Stimulated activated CD4-positive, alpha-beta T cell treated with anti-CD3 and anti-CD28 coated beads, Interleukin-4, amount 100 ng/mL, for 4 hours (primary cell): ENCODE measurements around the gene UNC13D.
"Not testable (repeated sequence)": the region's sequence is repeated elsewhere in the genome, so short reads cannot be mapped to it uniquely, and the experiment has no call there.

Experiments used
- DNase-seq, 2 experiments: peaks; one replicate each; pipeline ENCODE4 v3.0.0-alpha.2; 2020

Gene UNC13D

GRCh38 chr17:75819116-75819515 lies 25.1 kb downstream of the UNC13D start:
- DNase-seq: no peak

- DNase-seq: no peak
These were observed 25.8 kb downstream of the UNC13D start for GRCh38 chr17:75818326-75818885.

- DNase-seq: no peak
These were observed 26.6 kb downstream of the UNC13D start for GRCh38 chr17:75817571-75817970.

- DNase-seq: no peak
These were observed 27.5 kb downstream of the UNC13D start for GRCh38 chr17:75816693-75817092.

- no peak for DNase-seq
These were observed 28.8 kb downstream of the UNC13D start for GRCh38 chr17:75815399-75815798.

- no peak for DNase-seq
These were observed 29.3 kb downstream of the UNC13D start for GRCh38 chr17:75814900-75815373.

- DNase-seq: no peak
These were observed 30.2 kb downstream of the UNC13D start for GRCh38 chr17:75814021-75814395.

GRCh38 chr17:75813081-75814020 lies 30.9 kb downstream of the UNC13D start:
- DNase-seq: no peak

- no peak for DNase-seq
These were observed 31.8 kb downstream of the UNC13D start for GRCh38 chr17:75812096-75813013.

- DNase-seq: no peak
These were observed 33.0 kb downstream of the UNC13D start for GRCh38 chr17:75811174-75811573.

- not testable (repeated sequence) for DNase-seq
These were observed 33.4 kb downstream of the UNC13D start for GRCh38 chr17:75810756-75811155.

- no peak for DNase-seq
These were observed 34.0 kb downstream of the UNC13D start for GRCh38 chr17:75810216-75810615.

- DNase-seq: no peak
These were observed 34.5 kb downstream of the UNC13D start for GRCh38 chr17:75809631-75810111.

GRCh38 chr17:75808905-75809621 lies 35.1 kb downstream of the UNC13D start:
- DNase-seq: peak in 1 of 2 experiments; percentile 31

GRCh38 chr17:75808549-75808904 lies 35.7 kb downstream of the UNC13D start:
- DNase-seq: no peak

GRCh38 chr17:75807861-75808260 lies 36.3 kb downstream of the UNC13D start:
- no peak for DNase-seq

GRCh38 chr17:75806822-75807500 lies 37.2 kb downstream of the UNC13D start:
- DNase-seq: no peak

- no peak for DNase-seq
These were observed 40.3 kb downstream of the UNC13D start for GRCh38 chr17:75803883-75804282.

- no peak for DNase-seq
These were observed 44.8 kb downstream of the UNC13D start for GRCh38 chr17:75799402-75799801.

- no peak for DNase-seq
These were observed 48.2 kb downstream of the UNC13D start for GRCh38 chr17:75795820-75796607.

GRCh38 chr17:75793460-75793859 lies 50.7 kb downstream of the UNC13D start:
- no peak for DNase-seq
